Activated CD8-positive, alpha-beta memory T cell treated with anti-CD3 and anti-CD28 coated beads, Interleukin-2, amount 10 ng/mL, durations not matched to agents 7 days and 5 days (primary cell): Measurements from ENCODE around the gene RNASET2. TPM values are rescaled to one million over a fixed set of nuclear protein-coding genes. Genes with fewer than 3 reads are reported as not detected.
"Not testable (repeated sequence)": the region's sequence is repeated elsewhere in the genome, so short reads cannot be mapped to it uniquely, and the experiment has no call there.

Experiments used
- ATAC-seq: fragments of 150-1000 bp; cut with Tn5 transposase; one replicate; pipeline ENCODE4 v1.10.0; 2021; ENCODE audit warnings: moderate library complexity
- CTCF ChIA-PET: fragments of 350-600 bp; sonication (Branson Sonifier 250); formaldehyde crosslinking; loops from one replicate; lab custom pipeline; 2021; ENCODE audit warnings: antibody characterized with exemption; lab: Charles Lee
- DNase-seq: peaks from one replicate; pipeline ENCODE4 v3.0.0-alpha.2; 2020
- H3K27ac Mint-ChIP-seq: one replicate; pipeline ENCODE4 v1.8.0; 2021; ENCODE audit warnings: mild to moderate bottlenecking, mixed read lengths
- H3K27me3 Mint-ChIP-seq: one replicate; pipeline ENCODE4 v1.8.0; 2021; ENCODE audit warnings: mixed read lengths
- H3K36me3 Mint-ChIP-seq: one replicate; pipeline ENCODE4 v1.8.0; 2021; ENCODE audit warnings: mild to moderate bottlenecking, mixed read lengths
- H3K4me1 Mint-ChIP-seq: one replicate; pipeline ENCODE4 v1.8.0; 2021; ENCODE audit warnings: mixed read lengths
- H3K4me3 Mint-ChIP-seq: one replicate; pipeline ENCODE4 v1.8.0; 2021; ENCODE audit warnings: mild to moderate bottlenecking, moderate library complexity, mixed read lengths
- H3K9me3 Mint-ChIP-seq: one replicate; pipeline ENCODE4 v1.8.0; 2022; ENCODE audit warnings: low read depth, mixed read lengths
- total RNA-seq, 2 experiments: library from RNA; stranded (reverse); gene quantifications; one replicate each; pipeline ENCODE4 v1.2.3, GENCODE V29; 2021

The RNASET2 gene
- total RNA-seq, 2 experiments from 2014 or later = 28.8 to 46.6 TPM

- ATAC-seq (peak; percentile 71), DNase-seq (peak; percentile 86)
- H3K27ac Mint-ChIP-seq = peak overlapping the region; percentile 91
- H3K9me3 Mint-ChIP-seq, H3K36me3 Mint-ChIP-seq, H3K27me3 Mint-ChIP-seq: not testable (repeated sequence)
- H3K4me3 Mint-ChIP-seq = peak overlapping the region; percentile 72
- peaks cover 45% of the 10 kb centered on the region for H3K4me1 Mint-ChIP-seq
- CTCF ChIA-PET = interaction anchor here (0.7 to 2.1 kb wide), 12 partner anchors 8 to 171 kb away, joined by 3 to 7 read pairs (median 3); partner anchors contain the start of genes CCR6 and CEP43
Measured at GRCh38 chr6:166950892-166951669, 5.3 kb downstream of the RNASET2 start.

- Mint-ChIP-seq H3K4me1 (peaks cover 44% of the 10 kb centered on the region), H3K27ac (peak overlapping the region; percentile 91), H3K27me3 (no peaks in the 10 kb centered on the region), H3K4me3 (peak overlapping the region; percentile 72), H3K9me3 (no peaks in the 10 kb centered on the region), H3K36me3 (peaks cover 9% of the 10 kb centered on the region)
- CTCF ChIA-PET = interaction anchor here (0.7 to 2.1 kb wide), 8 partner anchors 13 to 175 kb away, joined by 3 to 7 read pairs (median 4); partner anchors contain the start of genes CCR6 and CEP43
- DNase-seq = peak; percentile 48
- ATAC-seq = peak; percentile 45
Measured at GRCh38 chr6:166950443-166950821, 5.9 kb downstream of the RNASET2 start.

GRCh38 chr6:166949528-166950442 is 6.6 kb downstream of the RNASET2 start:
- H3K9me3 Mint-ChIP-seq = no peaks in the 10 kb centered on the region
- ATAC-seq (no peak), DNase-seq (peak; percentile 45)
- CTCF ChIA-PET = interaction anchor here (0.7 to 2.1 kb wide), 6 partner anchors 34 to 175 kb away, joined by 3 to 7 read pairs (median 4); partner anchors contain the start of genes CCR6 and CEP43
- H3K27ac Mint-ChIP-seq = peak overlapping the region; percentile 91
- H3K4me1 Mint-ChIP-seq = peaks cover 38% of the 10 kb centered on the region
- peak overlapping the region; percentile 72 for H3K4me3 Mint-ChIP-seq
- no peaks in the 10 kb centered on the region for H3K27me3 Mint-ChIP-seq
- H3K36me3 Mint-ChIP-seq = peaks cover 6% of the 10 kb centered on the region

- CTCF ChIA-PET = interaction anchor here (0.7 kb wide), 1 partner anchor 526 kb away, joined by 5 read pairs; no protein-coding TSS in a partner anchor
- H3K36me3 Mint-ChIP-seq = not testable (repeated sequence)
- peaks cover 33% of the 10 kb centered on the region for H3K4me1 Mint-ChIP-seq
Measured at GRCh38 chr6:166948724-166949123, 7.6 kb downstream of the RNASET2 start.

GRCh38 chr6:166947251-166947650 is 9.1 kb downstream of the RNASET2 start:
- no peak overlapping the region for H3K4me3 Mint-ChIP-seq
- H3K27ac Mint-ChIP-seq = peak overlapping the region; percentile 18
- CTCF ChIA-PET = no interaction called here
- DNase-seq (no peak), ATAC-seq (no peak)
- H3K27me3 Mint-ChIP-seq = no peaks in the 10 kb centered on the region
- H3K4me1 Mint-ChIP-seq = peaks cover 27% of the 10 kb centered on the region
- H3K9me3 Mint-ChIP-seq = no peaks in the 10 kb centered on the region
- peaks cover 6% of the 10 kb centered on the region for H3K36me3 Mint-ChIP-seq

More at GRCh38 chr6:166948724-166949123, 7.6 kb downstream of the RNASET2 start:
- H3K27ac Mint-ChIP-seq, DNase-seq, H3K9me3 Mint-ChIP-seq, H3K27me3 Mint-ChIP-seq, ATAC-seq, H3K4me3 Mint-ChIP-seq: not testable (repeated sequence)

GRCh38 chr6:166946125-166946524 is 10.2 kb downstream of the RNASET2 start:
- DNase-seq (no peak), ATAC-seq (no peak)
- Mint-ChIP-seq H3K27me3 (no peaks in the 10 kb centered on the region), H3K27ac (no peak overlapping the region), H3K4me3 (no peak overlapping the region), H3K9me3 (no peaks in the 10 kb centered on the region), H3K36me3 (peaks cover 6% of the 10 kb centered on the region), H3K4me1 (peaks cover 18% of the 10 kb centered on the region)
- CTCF ChIA-PET = no interaction called here

GRCh38 chr6:166944666-166945256 is 11.6 kb downstream of the RNASET2 start:
- no peaks in the 10 kb centered on the region for H3K9me3 Mint-ChIP-seq
- no peak overlapping the region for H3K4me3 Mint-ChIP-seq
- H3K27ac Mint-ChIP-seq = no peak overlapping the region
- CTCF ChIA-PET = no interaction called here
- no peak for DNase-seq
- H3K27me3 Mint-ChIP-seq = no peaks in the 10 kb centered on the region
- H3K36me3 Mint-ChIP-seq = peaks cover 6% of the 10 kb centered on the region
- no peak for ATAC-seq
- peaks cover 4% of the 10 kb centered on the region for H3K4me1 Mint-ChIP-seq

GRCh38 chr6:166942393-166943168 is 13.8 kb downstream of the RNASET2 start:
- Mint-ChIP-seq H3K27ac (no peak overlapping the region), H3K4me1 (no peaks in the 10 kb centered on the region), H3K27me3 (no peaks in the 10 kb centered on the region), H3K4me3 (no peak overlapping the region), H3K36me3 (peaks cover 8% of the 10 kb centered on the region), H3K9me3 (no peaks in the 10 kb centered on the region)
- CTCF ChIA-PET = interaction anchor here (0.7 to 0.9 kb wide), 2 partner anchors 9 to 14 kb away, joined by 3 read pairs; partner anchors contain the start of gene RNASET2
- no peak for DNase-seq
- no peak for ATAC-seq

- Mint-ChIP-seq H3K4me1 (no peaks in the 10 kb centered on the region), H3K9me3 (no peaks in the 10 kb centered on the region), H3K27ac (no peak overlapping the region), H3K36me3 (peaks cover 6% of the 10 kb centered on the region), H3K27me3 (no peaks in the 10 kb centered on the region), H3K4me3 (no peak overlapping the region)
- no peak for ATAC-seq
- CTCF ChIA-PET = no interaction called here
- DNase-seq = no peak
Measured at GRCh38 chr6:166940643-166941068, 15.7 kb downstream of the RNASET2 start.

- Mint-ChIP-seq H3K27me3 (no peaks in the 10 kb centered on the region), H3K4me3 (no peak overlapping the region), H3K36me3 (peaks cover 4% of the 10 kb centered on the region), H3K27ac (no peak overlapping the region), H3K4me1 (no peaks in the 10 kb centered on the region), H3K9me3 (no peaks in the 10 kb centered on the region)
- ATAC-seq = no peak
- CTCF ChIA-PET = no interaction called here
- no peak for DNase-seq
Measured at GRCh38 chr6:166939894-166940293, 16.5 kb downstream of the RNASET2 start.

- Mint-ChIP-seq H3K27me3 (no peaks in the 10 kb centered on the region), H3K4me1 (no peaks in the 10 kb centered on the region), H3K4me3 (no peak overlapping the region), H3K36me3 (peaks cover 4% of the 10 kb centered on the region), H3K9me3 (no peaks in the 10 kb centered on the region), H3K27ac (no peak overlapping the region)
- ATAC-seq = no peak
- no peak for DNase-seq
- CTCF ChIA-PET = no interaction called here
Measured at GRCh38 chr6:166939345-166939744, 17.0 kb downstream of the RNASET2 start.

- no peak for ATAC-seq
- peaks cover 5% of the 10 kb centered on the region for H3K36me3 Mint-ChIP-seq
- CTCF ChIA-PET = no interaction called here
- no peak for DNase-seq
- H3K27me3 Mint-ChIP-seq = no peaks in the 10 kb centered on the region
- no peaks in the 10 kb centered on the region for H3K9me3 Mint-ChIP-seq
- H3K4me3 Mint-ChIP-seq = no peak overlapping the region
- H3K4me1 Mint-ChIP-seq = no peaks in the 10 kb centered on the region
- no peak overlapping the region for H3K27ac Mint-ChIP-seq
Measured at GRCh38 chr6:166938704-166939103, 17.6 kb downstream of the RNASET2 start.
